T-helper 2 cell (primary cell): Measurements from ENCODE around the gene RBFOX1.

ENCODE experiments used
- DNase-seq, 5 experiments: peaks; one replicate each; pipeline versions ENCODE4 v3.0.0 to v3.0.0-alpha.2; 2012 to 2022

Gene RBFOX1

GRCh38 chr16:7614021-7614795 is 281.6 kb downstream of the RBFOX1 start:
- no peak for DNase-seq

GRCh38 chr16:7615565-7615964 is 282.9 kb downstream of the RBFOX1 start:
- DNase-seq = no peak

GRCh38 chr16:7624871-7625766 is 292.5 kb downstream of the RBFOX1 start:
- DNase-seq = no peak

- DNase-seq = no peak
Measured at GRCh38 chr16:7628981-7629380, 296.3 kb downstream of the RBFOX1 start.

- no peak for DNase-seq
Measured at GRCh38 chr16:7629571-7629970, 296.9 kb downstream of the RBFOX1 start.

- DNase-seq = no peak
Measured at GRCh38 chr16:7637446-7637845, 304.8 kb downstream of the RBFOX1 start.

- DNase-seq = no peak
Measured at GRCh38 chr16:7638306-7638705, 305.7 kb downstream of the RBFOX1 start.

GRCh38 chr16:7640334-7640733 is 307.7 kb downstream of the RBFOX1 start:
- DNase-seq = no peak

- DNase-seq = no peak
Measured at GRCh38 chr16:7644176-7644575, 311.5 kb downstream of the RBFOX1 start.

- DNase-seq = no peak
Measured at GRCh38 chr16:7644811-7645210, 312.2 kb downstream of the RBFOX1 start.

- no peak for DNase-seq
Measured at GRCh38 chr16:7646821-7647500, 314.3 kb downstream of the RBFOX1 start.

- no peak for DNase-seq
Measured at GRCh38 chr16:7650431-7650830, 317.8 kb downstream of the RBFOX1 start.

GRCh38 chr16:7651803-7652570 is 319.3 kb downstream of the RBFOX1 start:
- DNase-seq = no peak

- no peak for DNase-seq
Measured at GRCh38 chr16:7653746-7654461, 321.3 kb downstream of the RBFOX1 start.

GRCh38 chr16:7675628-7676027 is 343.0 kb downstream of the RBFOX1 start:
- DNase-seq = no peak

GRCh38 chr16:7680296-7680695 is 347.7 kb downstream of the RBFOX1 start:
- no peak for DNase-seq

GRCh38 chr16:7688811-7689210 is 356.2 kb downstream of the RBFOX1 start:
- DNase-seq = no peak

- DNase-seq = no peak
Measured at GRCh38 chr16:7689234-7689633, 356.6 kb downstream of the RBFOX1 start.

- DNase-seq = no peak
Measured at GRCh38 chr16:7691533-7691932, 358.9 kb downstream of the RBFOX1 start.

GRCh38 chr16:7703672-7704071 is 371.0 kb downstream of the RBFOX1 start:
- no peak for DNase-seq

- no peak for DNase-seq
Measured at GRCh38 chr16:7705885-7706284, 373.2 kb downstream of the RBFOX1 start.

GRCh38 chr16:7709186-7709585 is 376.5 kb downstream of the RBFOX1 start:
- no peak for DNase-seq
